AG04449 (cell line): ENCODE results near the gene PKP3.
A peak's percentile ranks its signal among the peaks of the same experiment; 100 is the strongest.

Experiments used
- CTCF ChIA-PET: fragments of 350-600 bp; formaldehyde crosslinking; extraction: SDS; loops from one replicate; lab custom pipeline; 2021; ENCODE audit warnings: antibody characterized with exemption; lab: Yijun Ruan, JAX
- POLR2A ChIA-PET: fragments of 400-600, 350-600 bp; formaldehyde crosslinking; extraction: SDS; loops from one replicate; lab custom pipeline; 2020; ENCODE audit warnings: antibody characterized with exemption, inconsistent platforms; lab: Yijun Ruan, JAX
- DNase-seq: peaks from one replicate; pipeline ENCODE4 v3.0.0-alpha.2; 2010; ENCODE audit warnings: low read depth, low spot score
- H3K4me3 ChIP-seq: 2 replicates; pipeline ENCODE4 v1.5.1; 2011; ENCODE audit warnings: low read depth, mild to moderate bottlenecking, control low read depth, low read length
- TF ChIP-seq, protein P1 (sequence below): IDR thresholded peaks from one replicate; pipeline ENCODE4 v1.5.1; 2011; ENCODE audit warnings: mild to moderate bottlenecking, moderate library complexity, low read length, control low read depth, inconsistent platforms; ENCODE audit not compliant: insufficient read depth; ENCODE audit errors: missing control alignments

The PKP3 gene

DNA sequence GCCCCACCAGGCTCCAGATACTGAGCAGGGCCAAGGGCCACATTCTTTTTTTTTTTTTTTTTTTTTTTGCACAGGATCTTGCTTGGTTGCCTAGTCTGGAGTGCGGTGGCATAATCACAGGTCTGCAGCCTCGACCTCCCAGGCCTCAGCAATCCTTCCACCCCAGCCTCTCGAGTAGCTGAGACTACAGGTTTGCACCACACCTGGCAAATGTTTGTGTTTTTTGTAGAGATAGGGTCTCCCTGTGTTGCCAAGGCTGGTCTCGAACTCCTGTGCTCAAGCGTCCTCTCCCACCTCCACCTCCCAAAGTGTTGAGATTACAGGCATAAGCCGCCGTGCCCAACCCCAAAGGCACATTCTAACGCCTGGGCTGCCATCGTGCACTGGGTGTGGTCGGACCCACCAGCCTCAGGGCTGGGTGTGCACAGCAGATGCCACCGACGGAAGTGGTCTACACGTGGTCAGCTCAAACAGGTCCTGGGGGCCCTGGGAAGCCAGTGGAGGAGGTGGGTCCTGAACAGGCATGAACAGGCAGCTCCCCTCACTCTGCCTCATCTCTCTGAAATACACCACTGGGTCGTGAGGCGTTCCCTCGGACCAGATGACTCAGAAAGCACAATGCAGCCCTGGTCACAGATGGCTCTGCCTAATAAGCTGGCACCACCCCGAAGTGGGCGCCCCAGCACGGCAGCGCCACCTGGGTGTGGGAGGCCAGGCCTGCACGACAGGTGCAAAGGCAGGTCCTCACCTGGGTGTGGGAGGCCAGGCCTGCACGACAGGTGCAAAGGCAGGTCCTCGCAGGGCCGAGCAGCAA is 29.9 kb upstream of the PKP3 start:
- no peak for DNase-seq
- H3K4me3 ChIP-seq: no peak overlapping the region
- TF ChIP-seq, protein P1, sequence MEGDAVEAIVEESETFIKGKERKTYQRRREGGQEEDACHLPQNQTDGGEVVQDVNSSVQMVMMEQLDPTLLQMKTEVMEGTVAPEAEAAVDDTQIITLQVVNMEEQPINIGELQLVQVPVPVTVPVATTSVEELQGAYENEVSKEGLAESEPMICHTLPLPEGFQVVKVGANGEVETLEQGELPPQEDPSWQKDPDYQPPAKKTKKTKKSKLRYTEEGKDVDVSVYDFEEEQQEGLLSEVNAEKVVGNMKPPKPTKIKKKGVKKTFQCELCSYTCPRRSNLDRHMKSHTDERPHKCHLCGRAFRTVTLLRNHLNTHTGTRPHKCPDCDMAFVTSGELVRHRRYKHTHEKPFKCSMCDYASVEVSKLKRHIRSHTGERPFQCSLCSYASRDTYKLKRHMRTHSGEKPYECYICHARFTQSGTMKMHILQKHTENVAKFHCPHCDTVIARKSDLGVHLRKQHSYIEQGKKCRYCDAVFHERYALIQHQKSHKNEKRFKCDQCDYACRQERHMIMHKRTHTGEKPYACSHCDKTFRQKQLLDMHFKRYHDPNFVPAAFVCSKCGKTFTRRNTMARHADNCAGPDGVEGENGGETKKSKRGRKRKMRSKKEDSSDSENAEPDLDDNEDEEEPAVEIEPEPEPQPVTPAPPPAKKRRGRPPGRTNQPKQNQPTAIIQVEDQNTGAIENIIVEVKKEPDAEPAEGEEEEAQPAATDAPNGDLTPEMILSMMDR: peak; percentile 39
- ChIA-PET CTCF (interaction anchor here (0.7 to 7.8 kb wide), 11 partner anchors 9 to 161 kb away, joined by 3 to 69 read pairs (median 4); partner anchors contain the start of gene IFITM2), POLR2A (no interaction called here)

DNA sequence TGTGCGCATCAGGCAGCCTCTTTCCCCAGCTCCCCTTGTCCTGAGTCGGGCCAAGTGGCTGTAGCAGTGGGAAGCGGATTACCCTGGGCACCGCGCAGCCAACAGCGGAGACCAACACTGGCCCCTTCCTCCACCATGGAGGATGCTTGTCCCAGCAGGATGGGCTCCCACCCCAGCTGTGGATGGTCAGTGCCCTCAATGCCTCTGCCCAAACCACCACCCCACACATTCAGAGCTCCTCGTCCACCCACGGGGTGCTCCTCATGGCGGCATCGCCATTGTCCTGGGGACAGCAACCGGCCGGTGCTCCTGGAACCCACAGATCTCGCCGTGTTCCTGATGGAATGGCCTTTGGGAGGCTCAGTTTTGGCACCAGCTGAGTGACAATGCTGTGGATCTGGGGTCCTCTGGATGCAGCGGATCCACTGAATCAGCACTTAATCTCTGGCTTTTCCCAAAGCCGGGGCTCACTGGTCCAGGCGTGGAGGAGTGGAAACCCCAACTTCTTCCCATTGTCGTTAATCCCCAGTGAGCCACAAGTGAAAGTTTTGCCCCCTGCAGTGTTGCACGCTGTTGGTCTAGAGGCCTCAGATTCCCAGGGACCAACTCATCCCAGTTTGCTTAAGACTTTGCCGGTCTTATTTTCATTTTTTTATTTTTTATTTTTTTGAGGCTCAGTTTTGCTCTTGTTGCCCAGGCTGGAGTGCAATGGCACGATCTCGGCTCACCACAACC is 28.9 kb upstream of the PKP3 start:
- TF ChIP-seq, protein P1: no peak
- no peak overlapping the region for H3K4me3 ChIP-seq
- DNase-seq: no peak
- ChIA-PET POLR2A (no interaction called here), CTCF (interaction anchor here (0.7 to 7.8 kb wide), 5 partner anchors 10 to 115 kb away, joined by 3 to 69 read pairs (median 6); partner anchors contain the start of gene IFITM2)

DNA sequence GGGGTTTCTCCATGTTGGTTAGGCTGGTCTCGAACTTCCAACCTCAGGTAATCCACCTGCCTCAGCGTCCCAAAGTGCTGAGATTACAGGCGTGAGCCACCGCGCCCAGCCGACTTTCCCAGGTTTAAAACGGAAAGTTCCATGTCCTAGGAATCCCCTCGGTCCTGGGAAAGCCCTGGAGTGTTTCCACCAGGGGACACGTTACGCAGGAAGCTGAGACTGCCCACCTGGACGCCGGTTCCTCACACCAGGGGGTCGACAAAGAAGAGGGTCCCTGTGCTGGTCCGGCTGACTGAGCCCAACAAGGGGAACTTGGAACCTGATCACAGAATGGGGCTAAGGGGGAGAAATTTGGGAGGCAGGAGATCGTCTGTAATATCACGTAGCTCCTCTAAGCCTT is 28.2 kb upstream of the PKP3 start:
- CTCF ChIA-PET: interaction anchor here (1.8 to 7.8 kb wide), 3 partner anchors 60 to 115 kb away, joined by 8 to 69 read pairs (median 61); partner anchors contain the start of gene IFITM2
- POLR2A ChIA-PET: no interaction called here
- no peak overlapping the region for H3K4me3 ChIP-seq

DNA sequence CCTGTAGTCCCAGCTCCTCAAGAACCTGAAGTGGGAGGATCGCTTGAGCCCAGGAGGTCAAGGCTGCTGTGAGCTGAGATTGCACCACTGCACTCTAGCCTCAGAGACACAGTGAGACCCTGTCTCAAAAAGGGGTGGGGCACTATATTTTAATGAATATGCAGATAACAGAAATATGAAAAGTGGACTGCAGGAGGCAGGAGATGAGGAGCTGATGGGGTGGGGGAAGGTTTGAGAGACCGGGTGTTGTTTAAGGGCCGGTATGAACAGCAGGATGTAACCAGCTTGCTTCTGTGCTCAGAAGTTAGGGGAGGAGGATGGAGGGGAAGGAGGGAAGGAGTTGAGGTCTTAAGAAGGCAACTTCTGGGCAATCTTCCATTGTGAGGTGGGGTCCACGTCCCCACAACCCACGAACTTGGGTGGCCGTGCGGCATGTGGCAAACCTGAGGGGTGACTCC is 26.0 kb upstream of the PKP3 start:
- ChIA-PET POLR2A (interaction anchor here (0.9 kb wide), 1 partner anchor 161 kb away, joined by 4 read pairs; the partner anchor contains the start of genes BET1L and RIC8A), CTCF (interaction anchor here (2.1 to 2.9 kb wide), 4 partner anchors 9 to 80 kb away, joined by 5 to 14 read pairs (median 8); no protein-coding TSS in a partner anchor)
- H3K4me3 ChIP-seq: no peak overlapping the region
- TF ChIP-seq, protein P1: no peak
- DNase-seq: no peak

More for the DNA sequence above, 28.2 kb upstream of the PKP3 start:
- DNase-seq: no peak
- TF ChIP-seq, protein P1: no peak

DNA sequence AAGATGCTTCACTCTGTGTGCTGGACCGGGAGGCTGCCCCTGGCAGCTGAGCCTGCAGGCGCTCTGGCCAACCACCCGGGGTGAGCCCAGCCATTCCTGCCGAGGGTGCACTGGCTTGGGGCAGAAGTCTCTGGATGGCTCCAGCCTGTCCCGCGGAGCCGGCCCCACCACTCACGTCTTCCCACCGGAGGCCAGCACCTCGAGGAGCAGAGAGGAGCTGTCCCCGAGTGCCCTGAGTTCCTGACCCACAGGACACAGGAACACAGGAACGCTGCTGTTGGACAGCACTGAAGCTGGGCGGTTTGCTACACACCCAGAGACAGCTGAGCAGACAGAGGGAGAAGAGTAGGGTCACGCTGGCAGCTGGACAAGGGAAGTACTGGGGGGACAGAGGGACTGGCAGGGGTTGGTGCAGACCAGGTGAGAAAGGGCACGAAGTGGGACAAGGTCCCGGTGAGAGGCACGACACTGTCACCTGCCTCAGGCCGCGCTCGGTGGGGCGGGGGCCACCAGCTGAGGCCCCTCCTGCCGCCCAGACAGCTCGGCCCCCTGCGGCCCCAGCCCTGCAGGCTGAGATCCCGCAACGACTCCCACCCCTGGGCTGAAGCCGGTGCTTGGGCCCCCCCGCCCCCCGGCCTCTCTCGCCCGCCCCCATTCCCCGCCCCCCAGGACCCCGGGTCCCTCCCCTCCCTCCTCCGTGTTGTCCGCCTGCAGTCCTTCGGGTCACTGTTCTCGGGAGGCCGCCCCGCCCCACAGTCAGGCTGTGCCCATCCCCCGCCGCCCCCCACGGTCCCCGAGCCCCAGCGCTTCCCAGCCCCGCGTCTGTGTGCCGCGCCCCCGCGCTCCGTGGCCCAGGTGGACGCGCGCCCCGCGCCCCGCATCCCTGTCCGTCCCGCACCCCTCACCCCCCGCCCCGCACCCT is 25.3 kb upstream of the PKP3 start:
- H3K4me3 ChIP-seq: peak overlapping the region; percentile 50
- CTCF ChIA-PET: interaction anchor here (0.8 to 2.9 kb wide), 5 partner anchors 10 to 118 kb away, joined by 3 to 14 read pairs (median 8); no protein-coding TSS in a partner anchor
- POLR2A ChIA-PET: interaction anchor here (0.9 kb wide), 1 partner anchor 161 kb away, joined by 4 read pairs; the partner anchor contains the start of genes BET1L and RIC8A
- no peak for DNase-seq
- TF ChIP-seq, protein P1: no peak
